HEK293 (cell line): ENCODE data around the gene ISOC2.
A peak's percentile ranks its signal among the peaks of the same experiment; 100 is the strongest.

Experiments used
- OVOL3 ChIP-seq: fragments of 450-650 bp; formaldehyde crosslinking; IDR thresholded peaks from 2 replicates; pipeline ENCODE4 v1.5.1; 2016; ENCODE audit warnings: missing biosample characterization, missing genetic modification characterization
- SALL2 ChIP-seq: fragments of 450-650 bp; formaldehyde crosslinking; IDR thresholded peaks from 2 replicates; pipeline ENCODE4 v1.5.0; 2017; ENCODE audit warnings: missing biosample characterization, mild to moderate bottlenecking, missing genetic modification characterization, borderline replicate concordance
- ZFP37 ChIP-seq: fragments of 450-650 bp; formaldehyde crosslinking; IDR thresholded peaks from 2 replicates; pipeline ENCODE4 v1.5.1; 2016; ENCODE audit warnings: missing biosample characterization, missing genetic modification characterization
- ZNF133 ChIP-seq: fragments of 450-650 bp; formaldehyde crosslinking; IDR thresholded peaks from 2 replicates; pipeline ENCODE4 v1.5.1; 2016; ENCODE audit warnings: missing biosample characterization, missing genetic modification characterization
- ZNF169 ChIP-seq: fragments of 450-650 bp; formaldehyde crosslinking; IDR thresholded peaks from 2 replicates; pipeline ENCODE4 v1.5.1; 2016; ENCODE audit warnings: missing biosample characterization, missing genetic modification characterization
- ZNF174 ChIP-seq: fragments of 450-650 bp; formaldehyde crosslinking; IDR thresholded peaks from 2 replicates; pipeline ENCODE4 v1.5.0; 2017; ENCODE audit warnings: missing biosample characterization, mild to moderate bottlenecking, missing genetic modification characterization
- ZNF239 ChIP-seq: fragments of 450-650 bp; formaldehyde crosslinking; IDR thresholded peaks from 2 replicates; pipeline ENCODE4 v1.5.1; 2016; ENCODE audit warnings: missing biosample characterization, missing genetic modification characterization
- ZNF274 ChIP-seq, 2 experiments: fragments of 200-500 bp in 1 of 2; fragments of 450-650 bp in 1 of 2; sonication (Bioruptor generic) in 1 of 2; formaldehyde crosslinking in 1 of 2; IDR thresholded peaks; 2 replicates each; pipeline versions ENCODE4 v1.5.1 to v1.6.1; 2014 to 2016; ENCODE audit warnings: borderline replicate concordance in 1 of 2, inconsistent platforms in 1 of 2, low read length in 1 of 2, missing biosample characterization in 1 of 2, missing genetic modification characterization in 1 of 2
- ZNF501 ChIP-seq: fragments of 450-650 bp; formaldehyde crosslinking; IDR thresholded peaks from 2 replicates; pipeline ENCODE4 v1.5.1; 2016; ENCODE audit warnings: missing biosample characterization, missing genetic modification characterization
- ZNF658 ChIP-seq: fragments of 450-650 bp; formaldehyde crosslinking; IDR thresholded peaks from 2 replicates; pipeline ENCODE4; 2016; ENCODE audit warnings: missing biosample characterization, missing genetic modification characterization
- ZNF777 ChIP-seq: fragments of 450-650 bp; formaldehyde crosslinking; IDR thresholded peaks from 2 replicates; pipeline ENCODE4 v1.5.1; 2017; ENCODE audit warnings: missing biosample characterization, missing genetic modification characterization, borderline replicate concordance
- ZNF837 ChIP-seq: fragments of 450-650 bp; formaldehyde crosslinking; IDR thresholded peaks from 2 replicates; pipeline ENCODE4 v1.5.1; 2016; ENCODE audit warnings: missing biosample characterization, missing genetic modification characterization
- TF ChIP-seq, protein P1 (sequence below): fragments of 450-650 bp; formaldehyde crosslinking; IDR thresholded peaks from 2 replicates; pipeline ENCODE4 v1.5.1; 2016; ENCODE audit warnings: missing biosample characterization, missing genetic modification characterization
- TF ChIP-seq, protein P2 (sequence below): fragments of 450-650 bp; formaldehyde crosslinking; IDR thresholded peaks from 2 replicates; pipeline ENCODE4 v1.5.1; 2017; ENCODE audit warnings: missing biosample characterization, missing genetic modification characterization
- TF ChIP-seq, protein P3 (sequence below): fragments of 450-650 bp; formaldehyde crosslinking; IDR thresholded peaks from 2 replicates; pipeline ENCODE4 v1.5.1; 2016; ENCODE audit warnings: missing biosample characterization, missing genetic modification characterization
- TF ChIP-seq, protein P4 (sequence below): fragments of 450-650 bp; formaldehyde crosslinking; IDR thresholded peaks from 2 replicates; pipeline ENCODE4 v1.5.1; 2017; ENCODE audit warnings: missing biosample characterization, mild to moderate bottlenecking, missing genetic modification characterization, moderate library complexity
- TF ChIP-seq, protein P5 (sequence below): fragments of 450-650 bp; formaldehyde crosslinking; IDR thresholded peaks from 2 replicates; pipeline ENCODE4 v1.5.1; 2017; ENCODE audit warnings: missing biosample characterization, missing genetic modification characterization
- TF ChIP-seq, protein P6 (sequence below): sonication (generic); formaldehyde crosslinking; IDR thresholded peaks from 2 replicates; pipeline ENCODE4 v1.8.1; 2022; ENCODE audit warnings: mild to moderate bottlenecking, moderate library complexity, missing genetic modification reagents
- TF ChIP-seq, protein P7 (sequence below): fragments of 450-650 bp; formaldehyde crosslinking; IDR thresholded peaks from 2 replicates; pipeline ENCODE4 v1.5.1; 2016; ENCODE audit warnings: missing biosample characterization, missing genetic modification characterization, borderline replicate concordance
- TF ChIP-seq, protein P8 (sequence below): fragments of 450-650 bp; formaldehyde crosslinking; IDR thresholded peaks from 2 replicates; pipeline ENCODE4; 2016; ENCODE audit warnings: missing biosample characterization, missing genetic modification characterization

The ISOC2 gene

DNA sequence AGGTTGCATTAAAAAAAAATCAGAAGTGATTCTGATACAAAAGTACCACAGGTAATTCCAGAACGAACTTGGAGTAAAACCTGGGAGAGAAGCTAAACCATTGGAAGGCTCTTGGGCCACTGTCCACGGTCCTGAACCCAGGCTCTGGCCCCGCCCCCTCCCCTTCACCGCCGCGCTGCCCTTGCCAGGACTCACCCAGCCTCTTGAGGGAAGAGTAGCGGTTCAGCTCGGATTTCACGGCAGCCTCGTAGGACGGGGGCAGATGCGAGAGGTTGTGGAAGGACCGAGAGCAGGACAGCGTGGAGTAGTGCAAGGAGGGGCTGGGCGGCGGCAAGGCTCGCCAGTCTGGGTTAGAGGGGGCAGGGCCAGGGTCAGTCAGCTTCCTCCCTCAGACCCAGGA is 24.0 kb downstream of the ISOC2 start (continued):
- TF ChIP-seq, protein P1, sequence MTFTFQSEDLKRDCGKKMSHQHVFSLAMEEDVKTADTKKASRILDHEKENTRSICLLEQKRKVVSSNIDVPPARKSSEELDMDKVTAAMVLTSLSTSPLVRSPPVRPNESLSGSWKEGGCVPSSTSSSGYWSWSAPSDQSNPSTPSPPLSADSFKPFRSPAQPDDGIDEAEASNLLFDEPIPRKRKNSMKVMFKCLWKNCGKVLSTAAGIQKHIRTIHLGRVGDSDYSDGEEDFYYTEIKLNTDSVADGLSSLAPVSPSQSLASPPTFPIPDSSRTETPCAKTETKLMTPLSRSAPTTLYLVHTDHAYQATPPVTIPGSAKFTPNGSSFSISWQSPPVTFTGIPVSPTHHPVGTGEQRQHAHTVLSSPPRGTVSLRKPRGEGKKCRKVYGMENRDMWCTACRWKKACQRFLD (tag by site-specific recombination) = no peak
- TF ChIP-seq, protein P2, sequence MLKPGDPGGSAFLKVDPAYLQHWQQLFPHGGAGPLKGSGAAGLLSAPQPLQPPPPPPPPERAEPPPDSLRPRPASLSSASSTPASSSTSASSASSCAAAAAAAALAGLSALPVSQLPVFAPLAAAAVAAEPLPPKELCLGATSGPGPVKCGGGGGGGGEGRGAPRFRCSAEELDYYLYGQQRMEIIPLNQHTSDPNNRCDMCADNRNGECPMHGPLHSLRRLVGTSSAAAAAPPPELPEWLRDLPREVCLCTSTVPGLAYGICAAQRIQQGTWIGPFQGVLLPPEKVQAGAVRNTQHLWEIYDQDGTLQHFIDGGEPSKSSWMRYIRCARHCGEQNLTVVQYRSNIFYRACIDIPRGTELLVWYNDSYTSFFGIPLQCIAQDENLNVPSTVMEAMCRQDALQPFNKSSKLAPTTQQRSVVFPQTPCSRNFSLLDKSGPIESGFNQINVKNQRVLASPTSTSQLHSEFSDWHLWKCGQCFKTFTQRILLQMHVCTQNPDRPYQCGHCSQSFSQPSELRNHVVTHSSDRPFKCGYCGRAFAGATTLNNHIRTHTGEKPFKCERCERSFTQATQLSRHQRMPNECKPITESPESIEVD = no peak
- TF ChIP-seq ZNF169 (tag by site-specific recombination) = no peak
- no peak for TF ChIP-seq ZNF274 (IDR thresholded peaks at IDR 0.05; ENCODE audit: low read length)
- TF ChIP-seq ZNF274 (tag by site-specific recombination; IDR thresholded peaks at IDR 0.05; ENCODE audit: borderline replicate concordance) = no peak
- TF ChIP-seq OVOL3 (tag by site-specific recombination) = no peak
- TF ChIP-seq, protein P3, sequence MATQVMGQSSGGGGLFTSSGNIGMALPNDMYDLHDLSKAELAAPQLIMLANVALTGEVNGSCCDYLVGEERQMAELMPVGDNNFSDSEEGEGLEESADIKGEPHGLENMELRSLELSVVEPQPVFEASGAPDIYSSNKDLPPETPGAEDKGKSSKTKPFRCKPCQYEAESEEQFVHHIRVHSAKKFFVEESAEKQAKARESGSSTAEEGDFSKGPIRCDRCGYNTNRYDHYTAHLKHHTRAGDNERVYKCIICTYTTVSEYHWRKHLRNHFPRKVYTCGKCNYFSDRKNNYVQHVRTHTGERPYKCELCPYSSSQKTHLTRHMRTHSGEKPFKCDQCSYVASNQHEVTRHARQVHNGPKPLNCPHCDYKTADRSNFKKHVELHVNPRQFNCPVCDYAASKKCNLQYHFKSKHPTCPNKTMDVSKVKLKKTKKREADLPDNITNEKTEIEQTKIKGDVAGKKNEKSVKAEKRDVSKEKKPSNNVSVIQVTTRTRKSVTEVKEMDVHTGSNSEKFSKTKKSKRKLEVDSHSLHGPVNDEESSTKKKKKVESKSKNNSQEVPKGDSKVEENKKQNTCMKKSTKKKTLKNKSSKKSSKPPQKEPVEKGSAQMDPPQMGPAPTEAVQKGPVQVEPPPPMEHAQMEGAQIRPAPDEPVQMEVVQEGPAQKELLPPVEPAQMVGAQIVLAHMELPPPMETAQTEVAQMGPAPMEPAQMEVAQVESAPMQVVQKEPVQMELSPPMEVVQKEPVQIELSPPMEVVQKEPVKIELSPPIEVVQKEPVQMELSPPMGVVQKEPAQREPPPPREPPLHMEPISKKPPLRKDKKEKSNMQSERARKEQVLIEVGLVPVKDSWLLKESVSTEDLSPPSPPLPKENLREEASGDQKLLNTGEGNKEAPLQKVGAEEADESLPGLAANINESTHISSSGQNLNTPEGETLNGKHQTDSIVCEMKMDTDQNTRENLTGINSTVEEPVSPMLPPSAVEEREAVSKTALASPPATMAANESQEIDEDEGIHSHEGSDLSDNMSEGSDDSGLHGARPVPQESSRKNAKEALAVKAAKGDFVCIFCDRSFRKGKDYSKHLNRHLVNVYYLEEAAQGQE (tag by site-specific recombination) = peak; percentile 98
- no peak for TF ChIP-seq ZFP37 (tag by site-specific recombination)
- TF ChIP-seq, protein P4, sequence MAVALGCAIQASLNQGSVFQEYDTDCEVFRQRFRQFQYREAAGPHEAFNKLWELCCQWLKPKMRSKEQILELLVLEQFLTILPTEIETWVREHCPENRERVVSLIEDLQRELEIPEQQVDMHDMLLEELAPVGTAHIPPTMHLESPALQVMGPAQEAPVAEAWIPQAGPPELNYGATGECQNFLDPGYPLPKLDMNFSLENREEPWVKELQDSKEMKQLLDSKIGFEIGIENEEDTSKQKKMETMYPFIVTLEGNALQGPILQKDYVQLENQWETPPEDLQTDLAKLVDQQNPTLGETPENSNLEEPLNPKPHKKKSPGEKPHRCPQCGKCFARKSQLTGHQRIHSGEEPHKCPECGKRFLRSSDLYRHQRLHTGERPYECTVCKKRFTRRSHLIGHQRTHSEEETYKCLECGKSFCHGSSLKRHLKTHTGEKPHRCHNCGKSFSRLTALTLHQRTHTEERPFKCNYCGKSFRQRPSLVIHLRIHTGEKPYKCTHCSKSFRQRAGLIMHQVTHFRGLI (tag by site-specific recombination) = no peak
- no peak for TF ChIP-seq ZNF658 (tag by site-specific recombination)
- no peak for TF ChIP-seq ZNF777 (tag by site-specific recombination)
- no peak for TF ChIP-seq ZNF239 (tag by site-specific recombination)
- TF ChIP-seq SALL2 = no peak
- TF ChIP-seq, protein P5, sequence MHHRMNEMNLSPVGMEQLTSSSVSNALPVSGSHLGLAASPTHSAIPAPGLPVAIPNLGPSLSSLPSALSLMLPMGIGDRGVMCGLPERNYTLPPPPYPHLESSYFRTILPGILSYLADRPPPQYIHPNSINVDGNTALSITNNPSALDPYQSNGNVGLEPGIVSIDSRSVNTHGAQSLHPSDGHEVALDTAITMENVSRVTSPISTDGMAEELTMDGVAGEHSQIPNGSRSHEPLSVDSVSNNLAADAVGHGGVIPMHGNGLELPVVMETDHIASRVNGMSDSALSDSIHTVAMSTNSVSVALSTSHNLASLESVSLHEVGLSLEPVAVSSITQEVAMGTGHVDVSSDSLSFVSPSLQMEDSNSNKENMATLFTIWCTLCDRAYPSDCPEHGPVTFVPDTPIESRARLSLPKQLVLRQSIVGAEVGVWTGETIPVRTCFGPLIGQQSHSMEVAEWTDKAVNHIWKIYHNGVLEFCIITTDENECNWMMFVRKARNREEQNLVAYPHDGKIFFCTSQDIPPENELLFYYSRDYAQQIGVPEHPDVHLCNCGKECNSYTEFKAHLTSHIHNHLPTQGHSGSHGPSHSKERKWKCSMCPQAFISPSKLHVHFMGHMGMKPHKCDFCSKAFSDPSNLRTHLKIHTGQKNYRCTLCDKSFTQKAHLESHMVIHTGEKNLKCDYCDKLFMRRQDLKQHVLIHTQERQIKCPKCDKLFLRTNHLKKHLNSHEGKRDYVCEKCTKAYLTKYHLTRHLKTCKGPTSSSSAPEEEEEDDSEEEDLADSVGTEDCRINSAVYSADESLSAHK (tag by site-specific recombination) = no peak
- TF ChIP-seq, protein P6, sequence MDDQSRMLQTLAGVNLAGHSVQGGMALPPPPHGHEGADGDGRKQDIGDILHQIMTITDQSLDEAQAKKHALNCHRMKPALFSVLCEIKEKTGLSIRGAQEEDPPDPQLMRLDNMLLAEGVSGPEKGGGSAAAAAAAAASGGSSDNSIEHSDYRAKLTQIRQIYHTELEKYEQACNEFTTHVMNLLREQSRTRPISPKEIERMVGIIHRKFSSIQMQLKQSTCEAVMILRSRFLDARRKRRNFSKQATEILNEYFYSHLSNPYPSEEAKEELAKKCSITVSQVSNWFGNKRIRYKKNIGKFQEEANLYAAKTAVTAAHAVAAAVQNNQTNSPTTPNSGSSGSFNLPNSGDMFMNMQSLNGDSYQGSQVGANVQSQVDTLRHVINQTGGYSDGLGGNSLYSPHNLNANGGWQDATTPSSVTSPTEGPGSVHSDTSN (CRISPR knock-in tag) = peak; percentile 95
- no peak for TF ChIP-seq ZNF133 (tag by site-specific recombination)
- no peak for TF ChIP-seq ZNF174 (tag by site-specific recombination)
- TF ChIP-seq ZNF837 (tag by site-specific recombination) = no peak
- TF ChIP-seq, protein P7, sequence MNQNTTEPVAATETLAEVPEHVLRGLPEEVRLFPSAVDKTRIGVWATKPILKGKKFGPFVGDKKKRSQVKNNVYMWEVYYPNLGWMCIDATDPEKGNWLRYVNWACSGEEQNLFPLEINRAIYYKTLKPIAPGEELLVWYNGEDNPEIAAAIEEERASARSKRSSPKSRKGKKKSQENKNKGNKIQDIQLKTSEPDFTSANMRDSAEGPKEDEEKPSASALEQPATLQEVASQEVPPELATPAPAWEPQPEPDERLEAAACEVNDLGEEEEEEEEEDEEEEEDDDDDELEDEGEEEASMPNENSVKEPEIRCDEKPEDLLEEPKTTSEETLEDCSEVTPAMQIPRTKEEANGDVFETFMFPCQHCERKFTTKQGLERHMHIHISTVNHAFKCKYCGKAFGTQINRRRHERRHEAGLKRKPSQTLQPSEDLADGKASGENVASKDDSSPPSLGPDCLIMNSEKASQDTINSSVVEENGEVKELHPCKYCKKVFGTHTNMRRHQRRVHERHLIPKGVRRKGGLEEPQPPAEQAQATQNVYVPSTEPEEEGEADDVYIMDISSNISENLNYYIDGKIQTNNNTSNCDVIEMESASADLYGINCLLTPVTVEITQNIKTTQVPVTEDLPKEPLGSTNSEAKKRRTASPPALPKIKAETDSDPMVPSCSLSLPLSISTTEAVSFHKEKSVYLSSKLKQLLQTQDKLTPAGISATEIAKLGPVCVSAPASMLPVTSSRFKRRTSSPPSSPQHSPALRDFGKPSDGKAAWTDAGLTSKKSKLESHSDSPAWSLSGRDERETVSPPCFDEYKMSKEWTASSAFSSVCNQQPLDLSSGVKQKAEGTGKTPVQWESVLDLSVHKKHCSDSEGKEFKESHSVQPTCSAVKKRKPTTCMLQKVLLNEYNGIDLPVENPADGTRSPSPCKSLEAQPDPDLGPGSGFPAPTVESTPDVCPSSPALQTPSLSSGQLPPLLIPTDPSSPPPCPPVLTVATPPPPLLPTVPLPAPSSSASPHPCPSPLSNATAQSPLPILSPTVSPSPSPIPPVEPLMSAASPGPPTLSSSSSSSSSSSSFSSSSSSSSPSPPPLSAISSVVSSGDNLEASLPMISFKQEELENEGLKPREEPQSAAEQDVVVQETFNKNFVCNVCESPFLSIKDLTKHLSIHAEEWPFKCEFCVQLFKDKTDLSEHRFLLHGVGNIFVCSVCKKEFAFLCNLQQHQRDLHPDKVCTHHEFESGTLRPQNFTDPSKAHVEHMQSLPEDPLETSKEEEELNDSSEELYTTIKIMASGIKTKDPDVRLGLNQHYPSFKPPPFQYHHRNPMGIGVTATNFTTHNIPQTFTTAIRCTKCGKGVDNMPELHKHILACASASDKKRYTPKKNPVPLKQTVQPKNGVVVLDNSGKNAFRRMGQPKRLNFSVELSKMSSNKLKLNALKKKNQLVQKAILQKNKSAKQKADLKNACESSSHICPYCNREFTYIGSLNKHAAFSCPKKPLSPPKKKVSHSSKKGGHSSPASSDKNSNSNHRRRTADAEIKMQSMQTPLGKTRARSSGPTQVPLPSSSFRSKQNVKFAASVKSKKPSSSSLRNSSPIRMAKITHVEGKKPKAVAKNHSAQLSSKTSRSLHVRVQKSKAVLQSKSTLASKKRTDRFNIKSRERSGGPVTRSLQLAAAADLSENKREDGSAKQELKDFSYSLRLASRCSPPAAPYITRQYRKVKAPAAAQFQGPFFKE = no peak
- TF ChIP-seq ZNF501 (tag by site-specific recombination) = no peak
- TF ChIP-seq, protein P8, sequence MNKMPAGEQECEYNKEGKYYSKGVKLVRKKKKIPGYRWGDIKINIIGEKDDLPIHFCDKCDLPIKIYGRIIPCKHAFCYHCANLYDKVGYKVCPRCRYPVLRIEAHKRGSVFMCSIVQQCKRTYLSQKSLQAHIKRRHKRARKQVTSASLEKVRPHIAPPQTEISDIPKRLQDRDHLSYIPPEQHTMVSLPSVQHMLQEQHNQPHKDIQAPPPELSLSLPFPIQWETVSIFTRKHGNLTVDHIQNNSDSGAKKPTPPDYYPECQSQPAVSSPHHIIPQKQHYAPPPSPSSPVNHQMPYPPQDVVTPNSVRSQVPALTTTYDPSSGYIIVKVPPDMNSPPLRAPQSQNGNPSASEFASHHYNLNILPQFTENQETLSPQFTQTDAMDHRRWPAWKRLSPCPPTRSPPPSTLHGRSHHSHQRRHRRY = no peak
